AG09319 (cell line): ENCODE data around the gene IQCK.

Source experiments
- DNase-seq: peaks from one replicate; pipeline ENCODE4 v3.0.0-alpha.2; 2010; ENCODE audit warnings: low read depth; ENCODE audit errors: extremely low read depth
- TF ChIP-seq, protein P1 (sequence below): IDR thresholded peaks from 2 replicates; pipeline ENCODE4 v1.5.1; 2011; ENCODE audit warnings: low read depth, mild to moderate bottlenecking, inconsistent platforms, low read length, moderate library complexity

The IQCK gene

DNA sequence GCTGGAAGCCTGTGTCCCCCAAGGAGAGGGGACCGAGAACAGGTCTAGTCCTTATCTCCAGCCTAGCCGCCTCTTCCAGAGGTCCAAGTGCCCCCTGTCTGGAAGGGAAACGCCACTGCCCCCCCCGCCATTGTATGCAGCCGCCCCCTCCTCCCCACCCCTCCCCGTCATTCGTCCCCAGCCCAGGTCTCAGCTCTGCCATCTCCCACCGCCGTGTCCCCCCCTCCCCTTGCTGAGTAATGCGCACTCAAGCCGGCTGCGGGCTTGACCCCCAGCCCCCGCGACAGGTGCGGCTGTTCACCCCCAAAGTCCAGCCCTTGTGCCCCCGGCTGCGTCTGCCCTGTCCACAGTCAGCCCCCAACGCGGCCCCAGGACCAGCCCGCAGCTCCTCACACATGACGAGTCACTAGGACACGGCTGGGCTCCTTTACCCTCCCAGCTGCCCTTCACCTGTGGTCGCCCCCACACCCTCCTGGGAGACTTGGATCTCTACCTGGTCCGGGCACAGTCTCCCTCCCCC, 166.0 kb downstream of the IQCK start:
- TF ChIP-seq, protein P1, sequence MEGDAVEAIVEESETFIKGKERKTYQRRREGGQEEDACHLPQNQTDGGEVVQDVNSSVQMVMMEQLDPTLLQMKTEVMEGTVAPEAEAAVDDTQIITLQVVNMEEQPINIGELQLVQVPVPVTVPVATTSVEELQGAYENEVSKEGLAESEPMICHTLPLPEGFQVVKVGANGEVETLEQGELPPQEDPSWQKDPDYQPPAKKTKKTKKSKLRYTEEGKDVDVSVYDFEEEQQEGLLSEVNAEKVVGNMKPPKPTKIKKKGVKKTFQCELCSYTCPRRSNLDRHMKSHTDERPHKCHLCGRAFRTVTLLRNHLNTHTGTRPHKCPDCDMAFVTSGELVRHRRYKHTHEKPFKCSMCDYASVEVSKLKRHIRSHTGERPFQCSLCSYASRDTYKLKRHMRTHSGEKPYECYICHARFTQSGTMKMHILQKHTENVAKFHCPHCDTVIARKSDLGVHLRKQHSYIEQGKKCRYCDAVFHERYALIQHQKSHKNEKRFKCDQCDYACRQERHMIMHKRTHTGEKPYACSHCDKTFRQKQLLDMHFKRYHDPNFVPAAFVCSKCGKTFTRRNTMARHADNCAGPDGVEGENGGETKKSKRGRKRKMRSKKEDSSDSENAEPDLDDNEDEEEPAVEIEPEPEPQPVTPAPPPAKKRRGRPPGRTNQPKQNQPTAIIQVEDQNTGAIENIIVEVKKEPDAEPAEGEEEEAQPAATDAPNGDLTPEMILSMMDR = no peak

DNA sequence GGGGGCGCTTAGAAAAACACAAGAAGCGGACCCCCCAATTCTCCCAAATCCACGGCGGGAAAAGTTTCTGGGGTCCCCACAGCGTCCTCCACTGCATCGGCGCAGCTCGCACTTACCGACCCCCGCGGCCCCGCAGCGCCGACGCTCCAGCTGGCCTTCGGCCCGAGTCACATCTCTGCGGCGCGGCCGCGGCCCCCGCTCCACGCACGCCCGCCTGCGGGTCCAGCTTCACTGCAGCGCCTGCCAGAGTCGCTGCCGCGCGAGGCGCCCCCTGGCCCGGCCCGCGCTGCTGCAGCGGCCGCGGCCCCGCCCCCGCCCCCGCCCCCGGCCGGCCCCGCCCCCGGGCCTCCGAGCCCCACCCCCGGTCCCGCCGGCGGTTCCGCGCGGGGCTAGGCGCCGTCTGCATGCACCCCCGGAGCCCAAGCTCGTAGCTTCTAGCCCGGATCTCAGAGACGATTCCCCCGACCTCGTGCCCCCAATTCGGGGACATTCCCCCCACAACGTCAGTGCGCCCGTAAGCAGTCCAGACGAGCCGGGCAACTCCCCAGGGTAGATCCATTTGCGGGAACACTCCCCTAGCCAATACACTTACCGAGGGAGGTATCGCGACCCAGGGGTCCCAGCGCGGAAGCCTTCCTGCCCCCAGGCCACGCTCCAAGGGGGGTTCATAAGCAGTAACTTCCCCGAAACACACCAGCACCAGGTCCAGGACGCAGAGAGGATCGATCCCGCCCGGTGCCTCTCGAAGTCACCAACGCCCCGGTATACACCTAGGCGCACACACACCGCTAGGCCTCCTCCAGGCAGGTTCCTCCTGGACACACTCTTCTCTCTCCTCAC, 166.8 kb downstream of the IQCK start, which contains the start of gene GPRC5B:
TSS of gene GPRC5B (minus strand) at position 238 of the 840 bp plus-strand sequence. CDS start 12,003 bp downstream, outside the sequence.
- no peak for DNase-seq

More for the DNA sequence above, 166.0 kb downstream of the IQCK start:
- DNase-seq = no peak

DNA sequence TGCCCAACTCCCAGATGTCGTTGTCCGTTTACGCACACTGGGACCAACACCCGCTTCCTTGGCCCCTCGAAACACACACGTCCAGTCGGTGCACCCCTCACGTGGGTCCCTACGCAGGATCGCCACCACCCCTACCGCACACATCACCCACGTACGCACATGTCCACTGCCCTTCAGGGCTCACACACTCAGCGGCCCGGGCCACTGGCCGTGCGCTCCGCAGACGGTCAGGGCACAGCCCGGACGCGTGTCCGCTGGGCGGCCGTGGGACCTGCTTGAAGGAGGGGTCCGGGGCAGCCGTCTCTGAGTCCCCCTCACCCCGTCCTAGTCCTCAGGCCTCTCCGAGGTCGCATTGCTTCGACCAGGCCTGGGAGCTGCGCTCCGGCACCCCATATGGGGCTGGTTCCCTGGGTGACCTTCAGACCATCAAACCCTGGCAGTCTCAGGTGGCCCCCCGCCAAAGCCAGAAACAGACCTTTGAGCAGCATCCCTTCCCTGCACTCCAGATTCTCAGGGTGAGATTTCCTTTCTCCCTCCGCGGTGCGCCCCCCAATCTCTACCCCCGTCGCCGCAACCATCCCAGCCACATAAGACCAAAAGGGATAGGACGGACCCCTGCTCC, 167.5 kb downstream of the IQCK start:
- TF ChIP-seq, protein P1 = no peak
- no peak for DNase-seq

More for the DNA sequence above, 166.8 kb downstream of the IQCK start, which contains the start of gene GPRC5B:
- TF ChIP-seq, protein P1 = peak; percentile 13

DNA sequence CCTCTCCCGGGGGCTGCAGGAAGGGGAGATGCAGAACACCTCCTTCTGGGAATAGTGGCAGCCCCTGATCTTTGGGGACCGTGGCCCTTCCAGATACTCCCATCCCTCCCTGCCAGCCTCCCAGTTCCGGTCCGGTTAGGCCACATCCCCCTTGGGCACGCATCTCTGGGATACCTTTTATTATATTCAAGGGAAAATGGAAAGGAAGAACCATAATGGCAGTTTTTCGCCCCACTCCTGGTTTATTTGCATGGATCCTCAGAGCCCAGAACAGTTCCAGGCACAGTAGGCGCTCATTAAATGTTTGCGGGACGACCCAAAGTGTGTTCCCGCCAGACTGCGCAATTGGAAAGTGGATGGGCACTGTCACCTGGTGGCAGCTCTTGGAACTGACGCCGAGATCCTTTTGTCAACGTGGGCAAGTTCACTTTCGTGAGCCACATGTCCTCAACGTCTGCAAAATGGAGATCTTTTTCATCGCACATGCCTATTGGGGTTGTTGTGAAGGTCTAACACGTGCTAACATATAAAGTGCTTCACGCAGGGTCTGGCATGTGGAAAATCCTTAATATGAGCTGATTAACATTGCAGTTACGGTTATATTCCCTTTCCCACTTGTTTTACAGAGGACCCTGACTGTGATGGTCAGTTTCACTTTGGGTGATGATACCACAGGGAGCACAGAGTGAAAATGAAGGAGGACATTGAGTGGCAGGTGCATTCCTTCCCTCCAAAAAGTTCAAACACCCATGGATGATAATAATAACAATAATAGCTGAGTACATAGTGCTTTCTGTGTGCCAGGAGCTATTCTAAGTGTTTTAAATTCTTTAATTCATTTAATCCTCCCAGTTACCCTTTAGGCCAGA, 168.2 kb downstream of the IQCK start:
- DNase-seq = no peak
- TF ChIP-seq, protein P1 = no peak; the same call in none of the 2 replicates

DNA sequence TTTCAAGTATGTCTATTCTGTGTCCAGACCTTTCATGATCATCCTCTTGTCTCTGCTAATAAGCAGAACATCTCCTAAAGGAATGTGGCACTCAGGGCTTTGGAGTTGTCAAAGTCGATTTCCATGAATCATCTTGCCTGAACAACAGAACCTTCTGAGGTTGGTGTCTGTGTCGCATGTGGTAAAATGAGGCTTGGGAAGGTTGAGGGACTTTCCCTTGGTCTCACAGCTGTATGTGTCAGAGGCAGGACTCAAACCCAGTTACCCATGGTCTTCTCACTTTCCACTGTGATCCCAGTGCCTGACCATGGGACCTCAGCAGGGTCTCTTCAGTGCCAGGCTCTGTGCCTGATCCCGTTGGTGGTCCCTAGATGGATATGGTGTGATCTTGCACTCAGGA, 170.8 kb downstream of the IQCK start:
- no peak for DNase-seq
- TF ChIP-seq, protein P1 = no peak

DNA sequence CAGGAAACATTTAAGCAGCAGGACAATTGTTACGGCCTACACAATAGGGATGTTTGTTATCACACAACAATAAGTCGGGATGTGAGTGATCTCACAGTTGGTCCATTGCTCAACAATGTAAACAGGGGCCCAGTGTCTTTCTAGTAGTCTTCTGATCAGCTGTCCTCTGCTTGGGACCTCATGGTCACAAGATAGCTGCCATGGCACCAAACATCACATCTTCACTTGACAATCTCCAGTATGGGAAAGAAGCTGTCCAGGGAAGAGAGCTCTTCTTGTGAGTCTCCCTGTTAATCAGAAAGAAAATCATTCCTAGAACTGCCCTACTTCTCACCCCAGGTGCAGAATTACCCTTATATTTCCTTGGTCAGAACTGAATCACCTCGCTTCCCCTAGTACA, 172.8 kb downstream of the IQCK start:
- DNase-seq = no peak
- TF ChIP-seq, protein P1 = no peak
